Neural crest cell (in vitro differentiated cells): ENCODE data around the gene PTCD2. TPM values are rescaled to one million over a fixed set of nuclear protein-coding genes. Genes with fewer than 3 reads are reported as not detected.

Experiments used
- DNase-seq: peaks from one replicate; pipeline ENCODE4 v3.0.0; 2021; ENCODE audit warnings: low read depth, mixed read lengths, low spot score
- H3K27ac Mint-ChIP-seq: one replicate; pipeline ENCODE4 v1.8.0; 2021; ENCODE audit warnings: mild to moderate bottlenecking, mixed read lengths; ENCODE audit not compliant: unreplicated experiment
- H3K27me3 Mint-ChIP-seq: 2 replicates; pipeline ENCODE4 v1.8.0; 2021; ENCODE audit warnings: low read depth, mild to moderate bottlenecking, mixed read lengths
- H3K36me3 Mint-ChIP-seq: 2 replicates; pipeline ENCODE4 v1.8.0; 2021; ENCODE audit warnings: low read depth, mild to moderate bottlenecking, mixed read lengths
- H3K4me1 Mint-ChIP-seq: 2 replicates; pipeline ENCODE4 v1.8.0; 2021; ENCODE audit warnings: mixed read lengths
- H3K4me3 Mint-ChIP-seq: one replicate; pipeline ENCODE4 v1.8.0; 2021; ENCODE audit warnings: mild to moderate bottlenecking, mixed read lengths
- H3K9me3 Mint-ChIP-seq: 2 replicates; pipeline ENCODE4 v1.8.0; 2021; ENCODE audit warnings: mixed read lengths
- total RNA-seq: library from RNA; stranded (reverse); gene quantifications from 2 replicates; pipeline ENCODE4 v1.2.1, GENCODE V29; 2021
- TF ChIP-seq, protein P1 (sequence below): fragments of 200-600 bp; sonication (generic); conservative IDR thresholded peaks from 2 replicates; pipeline ENCODE4 v1.5.0; 2021; ENCODE audit warnings: antibody characterized with exemption, mild to moderate bottlenecking

The PTCD2 gene
- total RNA-seq, 1 donor from 2014 or later, result 13.6 TPM

GRCh38 chr5:72379936-72380335, 59.8 kb downstream of the PTCD2 start:
- H3K27me3 Mint-ChIP-seq, result no peaks in the 10 kb centered on the region
- H3K9me3 Mint-ChIP-seq, result peaks cover 4% of the 10 kb centered on the region
- DNase-seq, result no peak
- TF ChIP-seq, protein P1, sequence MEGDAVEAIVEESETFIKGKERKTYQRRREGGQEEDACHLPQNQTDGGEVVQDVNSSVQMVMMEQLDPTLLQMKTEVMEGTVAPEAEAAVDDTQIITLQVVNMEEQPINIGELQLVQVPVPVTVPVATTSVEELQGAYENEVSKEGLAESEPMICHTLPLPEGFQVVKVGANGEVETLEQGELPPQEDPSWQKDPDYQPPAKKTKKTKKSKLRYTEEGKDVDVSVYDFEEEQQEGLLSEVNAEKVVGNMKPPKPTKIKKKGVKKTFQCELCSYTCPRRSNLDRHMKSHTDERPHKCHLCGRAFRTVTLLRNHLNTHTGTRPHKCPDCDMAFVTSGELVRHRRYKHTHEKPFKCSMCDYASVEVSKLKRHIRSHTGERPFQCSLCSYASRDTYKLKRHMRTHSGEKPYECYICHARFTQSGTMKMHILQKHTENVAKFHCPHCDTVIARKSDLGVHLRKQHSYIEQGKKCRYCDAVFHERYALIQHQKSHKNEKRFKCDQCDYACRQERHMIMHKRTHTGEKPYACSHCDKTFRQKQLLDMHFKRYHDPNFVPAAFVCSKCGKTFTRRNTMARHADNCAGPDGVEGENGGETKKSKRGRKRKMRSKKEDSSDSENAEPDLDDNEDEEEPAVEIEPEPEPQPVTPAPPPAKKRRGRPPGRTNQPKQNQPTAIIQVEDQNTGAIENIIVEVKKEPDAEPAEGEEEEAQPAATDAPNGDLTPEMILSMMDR, result no peak
- no peak overlapping the region for H3K4me3 Mint-ChIP-seq
- H3K4me1 Mint-ChIP-seq, result peaks cover 5% of the 10 kb centered on the region
- peaks cover 2% of the 10 kb centered on the region for H3K36me3 Mint-ChIP-seq
- H3K27ac Mint-ChIP-seq, result no peak overlapping the region

DNA sequence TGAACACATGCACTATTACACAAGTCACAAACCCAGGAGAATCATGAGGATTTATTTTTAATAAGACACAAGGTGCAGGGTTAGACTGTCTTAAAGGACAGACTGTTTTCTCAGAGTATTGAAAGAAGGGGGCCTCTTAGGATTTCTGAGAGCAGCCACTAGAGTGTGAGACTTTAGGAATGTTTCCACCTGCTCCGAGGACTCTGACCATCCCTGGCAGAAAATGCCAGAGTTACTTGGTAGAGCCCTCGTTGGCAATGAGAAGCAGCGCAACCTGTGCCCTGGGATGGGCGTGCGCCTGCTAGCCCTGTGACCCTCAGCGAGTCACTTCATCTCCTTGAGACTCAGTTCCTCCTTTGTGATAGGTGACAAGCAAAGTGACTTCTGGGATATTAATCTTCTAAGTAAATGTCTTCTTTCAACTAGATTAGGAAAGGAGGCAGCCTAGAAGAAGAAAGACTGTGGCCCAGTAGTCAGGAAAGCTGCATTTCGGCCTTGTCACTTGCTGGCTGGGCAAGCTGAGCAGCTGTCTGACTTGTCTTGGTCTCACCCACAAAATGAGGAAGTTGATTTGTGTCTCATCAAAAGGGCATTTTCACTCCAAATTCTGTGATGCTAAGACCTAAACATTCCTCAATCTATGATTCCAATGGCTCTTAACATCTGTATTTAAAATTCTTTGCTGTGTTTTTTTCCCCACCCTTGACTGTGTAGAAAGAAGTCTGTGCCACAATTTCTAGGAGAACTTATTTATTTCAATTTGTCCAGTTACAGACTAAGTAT, 60.5 kb downstream of the PTCD2 start:
- peaks cover 5% of the 10 kb centered on the region for H3K4me1 Mint-ChIP-seq
- H3K27me3 Mint-ChIP-seq, result no peaks in the 10 kb centered on the region
- TF ChIP-seq, protein P1, result no peak

DNA sequence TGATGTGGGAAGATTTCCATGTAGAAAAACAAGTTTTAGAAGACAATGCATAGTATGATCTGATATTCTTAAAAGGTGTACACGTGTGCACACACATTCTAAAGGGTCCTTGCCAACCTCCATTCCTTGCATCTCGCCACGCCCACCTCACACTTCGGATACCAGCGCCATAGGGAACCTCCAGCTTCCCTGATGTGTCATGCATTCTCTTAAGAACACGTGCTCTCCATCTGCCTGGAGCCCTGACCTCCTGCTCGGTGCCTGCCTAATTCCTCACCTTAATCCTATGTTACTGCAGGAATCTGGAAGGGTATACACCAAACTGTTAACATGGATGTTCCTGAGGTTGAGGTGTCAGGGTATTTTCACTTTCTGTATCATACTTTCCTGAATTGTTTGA, 63.1 kb downstream of the PTCD2 start:
- no peaks in the 10 kb centered on the region for H3K27me3 Mint-ChIP-seq
- no peaks in the 10 kb centered on the region for H3K9me3 Mint-ChIP-seq
- DNase-seq, result no peak
- H3K4me1 Mint-ChIP-seq, result peaks cover 5% of the 10 kb centered on the region
- H3K36me3 Mint-ChIP-seq, result no peaks in the 10 kb centered on the region
- H3K4me3 Mint-ChIP-seq, result no peak overlapping the region
- no peak overlapping the region for H3K27ac Mint-ChIP-seq
- TF ChIP-seq, protein P1, result no peak

More for the DNA sequence above, 60.5 kb downstream of the PTCD2 start:
- DNase-seq, result no peak
- H3K27ac Mint-ChIP-seq, result no peak overlapping the region
- peaks cover 4% of the 10 kb centered on the region for H3K9me3 Mint-ChIP-seq
- no peaks in the 10 kb centered on the region for H3K36me3 Mint-ChIP-seq
- no peak overlapping the region for H3K4me3 Mint-ChIP-seq

- peaks cover 5% of the 10 kb centered on the region for H3K4me1 Mint-ChIP-seq
- H3K36me3 Mint-ChIP-seq, result no peaks in the 10 kb centered on the region
- DNase-seq, result no peak
- no peaks in the 10 kb centered on the region for H3K9me3 Mint-ChIP-seq
- TF ChIP-seq, protein P1, result no peak
- H3K27ac Mint-ChIP-seq, result no peak overlapping the region
- no peak overlapping the region for H3K4me3 Mint-ChIP-seq
- no peaks in the 10 kb centered on the region for H3K27me3 Mint-ChIP-seq
Observed at GRCh38 chr5:72383726-72384125, 63.6 kb downstream of the PTCD2 start.

GRCh38 chr5:72386639-72387038, 66.5 kb downstream of the PTCD2 start:
- no peak for DNase-seq
- Mint-ChIP-seq H3K27ac (no peak overlapping the region), H3K9me3 (no peaks in the 10 kb centered on the region), H3K36me3 (no peaks in the 10 kb centered on the region), H3K4me1 (no peaks in the 10 kb centered on the region), H3K27me3 (no peaks in the 10 kb centered on the region), H3K4me3 (no peak overlapping the region)
- TF ChIP-seq, protein P1, result no peak
